PC-3 (cell line): ENCODE measurements around the gene FNBP1L. TPM values are rescaled to one million over a fixed set of nuclear protein-coding genes. Genes with fewer than 3 reads are reported as not detected.

Source experiments
- ATAC-seq: fragments of 200-7000 bp; cut with Tn5 transposase; 2 replicates; pipeline ENCODE4 v1.9.1; 2020; ENCODE audit warnings: mild to moderate bottlenecking, moderate library complexity
- BruUV-seq: library from RNA; stranded (reverse); fragments of 400-500 nt; replicated peaks from 2 replicates; lab custom pipeline; 2021; lab: Mats Ljungman, UMichigan
- CTCF ChIA-PET: fragments of 300-600 bp; sonication (Branson Sonifier 250); formaldehyde crosslinking; loops from one replicate; lab custom pipeline; 2022; ENCODE audit warnings: antibody characterized with exemption; lab: Charles Lee
- POLR2A ChIA-PET: fragments of 300-600 bp; sonication (Branson Sonifier 250); formaldehyde crosslinking; loops from one replicate; lab custom pipeline; 2022; ENCODE audit warnings: antibody characterized with exemption; ENCODE audit not compliant: unreplicated experiment; lab: Charles Lee
- DNase-seq: peaks from one replicate; pipeline ENCODE4 v3.0.0-alpha.2; 2015
- H2AFZ ChIP-seq: fragments of 300-600 bp; sonication (generic); 2 replicates; pipeline ENCODE4 v1.6.0; 2016; ENCODE audit warnings: antibody characterized with exemption, low read length
- H3F3A ChIP-seq: fragments of 300-600 bp; sonication (generic); one replicate; pipeline ENCODE4 v1.6.0; 2017; ENCODE audit warnings: antibody characterized with exemption, low read length, control low read depth, mild to moderate bottlenecking; ENCODE audit not compliant: unreplicated experiment
- H3K27ac ChIP-seq: fragments of 300-600 bp; sonication (generic); 2 replicates; pipeline ENCODE4 v1.5.1; 2016; ENCODE audit warnings: mild to moderate bottlenecking, low read length
- H3K27me3 ChIP-seq: fragments of 300-600 bp; sonication (generic); 2 replicates; pipeline ENCODE4 v1.6.1; 2016; ENCODE audit warnings: low read length, mixed read lengths
- H3K36me3 ChIP-seq: fragments of 300-600 bp; sonication (generic); 2 replicates; pipeline ENCODE4 v1.6.1; 2016; ENCODE audit warnings: low read depth, mixed run types, low read length, mixed read lengths
- H3K4me1 ChIP-seq: fragments of 300-600 bp; sonication (generic); 2 replicates; pipeline ENCODE4 v1.5.1; 2016; ENCODE audit warnings: low read length; ENCODE audit not compliant: insufficient read depth
- H3K4me2 ChIP-seq: fragments of 300-600 bp; sonication (generic); 2 replicates; pipeline ENCODE4 v1.6.0; 2016; ENCODE audit warnings: low read length
- H3K4me3 ChIP-seq: fragments of 300-600 bp; sonication (generic); 2 replicates; pipeline ENCODE4 v1.5.1; 2016; ENCODE audit warnings: mild to moderate bottlenecking, low read length, mixed read lengths
- H3K79me2 ChIP-seq: fragments of 300-600 bp; sonication (generic); 2 replicates; pipeline ENCODE4 v1.6.1; 2017; ENCODE audit warnings: low read length, mixed read lengths
- H3K9ac ChIP-seq: fragments of 300-600 bp; sonication (generic); 2 replicates; pipeline ENCODE4 v1.6.0; 2016; ENCODE audit warnings: mild to moderate bottlenecking, low read length
- H3K9me2 ChIP-seq: fragments of 300-600 bp; sonication (generic); replicated peaks from 2 replicates; pipeline ENCODE4 v1.6.1; 2016; ENCODE audit warnings: mixed run types, low read length, mixed read lengths
- H3K9me3 ChIP-seq: fragments of 300-600 bp; sonication (generic); 2 replicates; pipeline ENCODE4 v1.6.1; 2016; ENCODE audit warnings: low read length, mixed read lengths
- H4K20me1 ChIP-seq: fragments of 300-600 bp; sonication (generic); 2 replicates; pipeline ENCODE4 v1.6.1; 2016; ENCODE audit warnings: low read length, mixed read lengths
- CTCF ChIP-seq: fragments of 300-600 bp; sonication (generic); conservative IDR thresholded peaks from 2 replicates; pipeline ENCODE4 v1.5.1; 2017; ENCODE audit warnings: antibody characterized with exemption, low read depth, mild to moderate bottlenecking, low read length
- EZH2 ChIP-seq: fragments of 300-600 bp; sonication (generic); IDR thresholded peaks from one replicate; pipeline ENCODE4 v1.6.1; 2017; ENCODE audit warnings: antibody characterized with exemption, mild to moderate bottlenecking, low read length; ENCODE audit not compliant: unreplicated experiment
- EZH2phosphoT487 ChIP-seq: fragments of 300-600 bp; sonication (generic); IDR thresholded peaks from 2 replicates; pipeline ENCODE4 v1.6.1; 2018; ENCODE audit warnings: mild to moderate bottlenecking, antibody characterized with exemption, low read length, borderline replicate concordance
- intact Hi-C: fragments of 100-400 bp; cut with micrococcal nuclease; formaldehyde crosslinking; loops from 2 replicates; pipeline ENCODE4 v1.9.0; 2023
- total RNA-seq: library from RNA; depleted of rRNA; stranded (reverse); fragments of >200 nt; gene quantifications from 2 replicates; pipeline ENCODE4 v1.2.3, GENCODE V29; 2014

The FNBP1L gene
- total RNA-seq, 1 experiment from 2014 or later: 28.3 TPM

- ChIA-PET POLR2A (no interaction called here), CTCF (no interaction called here)
- H3K9me3 ChIP-seq: no peaks in the 10 kb centered on the region
- intact Hi-C loops: loop anchor here (10.0 kb wide), 2 partner anchors 63 to 433 kb away; partner anchors contain the start of gene DNTTIP2
- TF ChIP-seq EZH2phosphoT487 (no peak), CTCF (no peak), EZH2 (no peak)
- no peaks in the 10 kb centered on the region for H3F3A ChIP-seq
- peaks cover 18% of the 10 kb centered on the region for H3K4me1 ChIP-seq
- no peaks in the 10 kb centered on the region for H4K20me1 ChIP-seq
- no peak overlapping the region for H3K4me2 ChIP-seq
- H3K36me3 ChIP-seq: no peaks in the 10 kb centered on the region
- H3K27me3 ChIP-seq: no peaks in the 10 kb centered on the region
- no peaks in the 10 kb centered on the region for H3K79me2 ChIP-seq
- no TSS peak for BruUV-seq
- no peak overlapping the region for H3K4me3 ChIP-seq
- H3K9ac ChIP-seq: no peak overlapping the region
- no peaks in the 10 kb centered on the region for H3K9me2 ChIP-seq
- H3K27ac ChIP-seq: no peak overlapping the region
- ATAC-seq (no peak), DNase-seq (no peak)
- no peak overlapping the region for H2AFZ ChIP-seq
Measured at GRCh38 chr1:93441589-93441988, 6.3 kb upstream of the FNBP1L start.

GRCh38 chr1:93442008-93442666 lies 5.8 kb upstream of the FNBP1L start:
- ATAC-seq: peak; percentile 31
- Histone ChIP-seq H3K27ac (no peak overlapping the region), H3K9ac (no peak overlapping the region), H3F3A (no peaks in the 10 kb centered on the region), H3K27me3 (no peaks in the 10 kb centered on the region), H3K36me3 (no peaks in the 10 kb centered on the region), H4K20me1 (no peaks in the 10 kb centered on the region), H3K9me2 (no peaks in the 10 kb centered on the region), H3K4me3 (no peak overlapping the region; the same call in 1 of the 2 replicates), H3K4me2 (peak overlapping the region; percentile 71), H3K79me2 (no peaks in the 10 kb centered on the region), H2AFZ (peak overlapping the region; percentile 79), H3K4me1 (peaks cover 23% of the 10 kb centered on the region), H3K9me3 (no peaks in the 10 kb centered on the region)
- intact Hi-C loops: loop anchor here (2.0 to 10.0 kb wide), 3 partner anchors 63 to 433 kb away; partner anchors contain the start of gene DNTTIP2
- no TSS peak for BruUV-seq
- peak; percentile 70 for DNase-seq
- no peak for TF ChIP-seq EZH2
- TF ChIP-seq CTCF: no peak
- ChIA-PET POLR2A (no interaction called here), CTCF (no interaction called here)

DNA sequence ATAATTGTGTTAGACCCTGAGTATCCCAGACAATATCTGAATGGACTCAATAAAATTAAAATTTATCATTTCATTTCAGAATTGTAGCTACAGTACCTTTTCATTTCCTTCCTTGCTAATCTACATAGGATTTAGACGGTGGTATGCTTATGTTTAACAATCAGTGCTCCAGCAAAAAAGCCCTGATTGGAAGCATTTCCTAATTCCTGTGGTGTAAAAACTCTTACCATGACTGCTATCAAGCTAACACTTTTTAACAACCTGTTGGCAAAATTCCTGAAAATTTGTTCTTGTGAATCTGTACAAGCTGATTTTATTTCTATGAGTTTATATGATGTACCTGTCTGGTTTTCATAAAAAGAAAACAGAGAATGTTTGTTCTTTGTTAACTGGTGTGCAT lies 5.2 kb upstream of the FNBP1L start:
- no TSS peak for BruUV-seq
- Histone ChIP-seq H3K4me2 (peak overlapping the region; percentile 71), H3K27me3 (no peaks in the 10 kb centered on the region), H3K4me1 (peaks cover 23% of the 10 kb centered on the region), H3F3A (no peaks in the 10 kb centered on the region), H3K4me3 (no peak overlapping the region), H3K36me3 (no peaks in the 10 kb centered on the region), H3K9me2 (no peaks in the 10 kb centered on the region), H4K20me1 (no peaks in the 10 kb centered on the region), H2AFZ (peak overlapping the region; percentile 79; the same call in 1 of the 2 replicates), H3K27ac (no peak overlapping the region), H3K9me3 (no peaks in the 10 kb centered on the region), H3K79me2 (no peaks in the 10 kb centered on the region), H3K9ac (no peak overlapping the region)
- ChIA-PET POLR2A (no interaction called here), CTCF (interaction anchor here (0.6 kb wide), 1 partner anchor 137 kb away, joined by 3 read pairs; no protein-coding TSS in a partner anchor)
- TF ChIP-seq EZH2phosphoT487: no peak
- TF ChIP-seq CTCF: no peak
- TF ChIP-seq EZH2: no peak
- ATAC-seq (no peak), DNase-seq (no peak)
- intact Hi-C loops: loop anchor here (2.0 to 10.0 kb wide), 3 partner anchors 62 to 432 kb away; partner anchors contain the start of gene DNTTIP2
